Gastroesophageal sphincter (tissue), 3 donors: Measurements from ENCODE around the gene HLCS.

Source experiments
- CTCF ChIP-seq, 4 experiments: fragments of 200-600 bp in 2 of 4; fragments of 450-650 bp in 2 of 4; sonication (generic) in 1 of 4; IDR thresholded peaks; one replicate each; pipeline ENCODE4 v1.5.1; 2017 to 2019; ENCODE audit warnings: antibody characterized with exemption in 4 of 4, mild to moderate bottlenecking in 2 of 4, moderate library complexity in 2 of 4
- POLR2A ChIP-seq, 2 donors: fragments of 450-650 bp; IDR thresholded peaks; one replicate each; pipeline ENCODE4 v1.6.1; 2017; ENCODE audit warnings: antibody characterized with exemption in 2 of 2, mild to moderate bottlenecking in 2 of 2, moderate library complexity in 1 of 2

- TF ChIP-seq CTCF (IDR thresholded peaks at IDR 0.05): no peak
- TF ChIP-seq POLR2A (IDR thresholded peaks at IDR 0.05): no peak
Measured at GRCh38 chr21:36804874-36805611, 161.4 kb downstream of the HLCS start.
